GM19025 (cell line): ENCODE data around the gene CAMK1.
A peak's percentile ranks its signal among the peaks of the same experiment; 100 is the strongest.

Source experiments
- ATAC-seq: cut with Tn5 transposase; IDR thresholded peaks from one replicate; pipeline ENCODE4 v1.9.1; 2021; ENCODE audit warnings: mild to moderate bottlenecking, low read depth, moderate library complexity; ENCODE audit not compliant: unreplicated experiment

CAMK1 gene

DNA sequence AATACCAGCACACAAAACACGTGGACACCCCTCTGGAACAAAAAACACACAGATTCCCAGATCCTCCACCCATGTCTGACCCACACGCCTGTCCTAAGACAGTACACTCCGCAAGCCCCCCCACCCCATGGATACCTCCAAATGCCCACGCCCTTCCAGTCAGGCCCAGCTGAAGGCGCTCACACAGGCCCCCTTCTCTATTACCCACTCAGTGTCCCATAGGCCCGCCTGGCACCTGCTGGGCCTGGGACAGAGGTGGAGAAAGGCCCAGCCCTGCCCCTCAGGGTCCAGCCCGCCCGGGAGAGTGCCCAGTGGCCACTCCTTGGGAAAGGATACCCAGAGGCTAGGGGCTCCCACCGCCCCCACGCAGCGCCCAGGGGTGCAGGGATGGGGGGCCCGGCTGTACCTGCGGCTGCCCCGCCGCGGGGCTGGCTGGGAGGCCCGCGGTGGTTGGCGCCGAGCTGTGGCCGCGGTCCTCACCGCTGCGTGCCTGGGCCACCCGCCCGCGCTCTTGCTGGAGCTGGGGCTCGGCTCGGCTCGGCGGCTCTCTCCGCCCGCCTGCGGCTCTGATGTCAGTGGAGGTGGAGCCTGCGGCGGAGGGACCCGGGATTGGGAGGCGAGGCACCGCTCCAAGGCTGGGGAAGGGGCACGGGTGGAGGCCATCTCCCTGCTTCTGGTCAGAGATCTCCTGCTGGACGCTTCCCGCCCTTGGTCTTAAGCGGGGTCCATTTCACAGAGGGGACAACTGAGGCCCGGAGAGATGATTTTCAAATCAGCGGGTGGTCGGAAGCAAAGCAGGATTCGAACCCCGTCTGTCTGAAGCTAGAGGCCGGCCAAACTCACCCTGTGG lies at the start of gene CAMK1:
Gene CAMK1 (minus strand): TSS at position 522 of the 850 bp plus-strand sequence. CDS start 2,198 bp downstream, outside the sequence.
- ATAC-seq: peak; percentile 73

GRCh38 chr3:9818666-9819335 lies 49.1 kb upstream of the CAMK1 start:
- ATAC-seq: no peak

DNA sequence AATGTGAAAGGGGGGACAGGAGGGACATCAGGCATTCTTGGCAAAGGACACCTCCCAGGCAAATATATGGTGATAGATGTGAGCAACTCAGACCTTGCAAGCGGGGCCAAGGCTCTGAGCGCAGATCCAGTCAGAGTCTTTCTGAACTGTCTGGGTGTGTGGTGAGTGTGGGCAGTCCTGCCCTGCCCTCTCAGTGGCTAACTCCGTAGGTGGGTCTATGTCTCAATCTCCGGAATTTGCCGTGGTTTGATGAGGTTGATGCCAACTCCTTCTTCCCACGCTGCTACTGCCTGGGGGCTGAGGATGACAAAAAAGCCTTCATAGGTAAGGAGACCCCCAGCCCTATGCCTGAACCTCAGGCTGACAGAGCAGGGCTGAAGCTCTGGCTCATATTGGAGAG lies 47.7 kb upstream of the CAMK1 start:
- ATAC-seq: no peak

DNA sequence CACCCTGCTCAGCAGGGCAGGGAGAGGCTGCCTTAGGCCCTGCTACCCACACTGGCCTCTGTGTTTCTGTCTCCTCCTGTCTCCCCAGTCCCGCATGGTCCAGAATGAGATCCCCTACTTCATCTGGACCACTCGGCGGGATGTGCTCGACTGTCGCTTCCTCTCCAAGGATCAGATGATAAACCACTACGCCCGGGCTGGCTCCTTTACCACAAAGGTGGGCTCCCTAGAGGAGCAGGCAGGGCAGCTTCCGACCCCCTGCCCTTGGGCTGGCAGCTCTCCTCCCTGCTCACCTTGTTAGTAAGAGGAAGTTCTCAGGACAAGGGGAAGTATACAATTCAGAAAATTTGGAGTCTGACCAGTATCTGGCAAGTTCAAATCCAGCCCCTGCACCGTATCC lies 46.2 kb upstream of the CAMK1 start:
- ATAC-seq: no peak

- ATAC-seq: no peak
Measured at GRCh38 chr3:9812870-9813483, 43.2 kb upstream of the CAMK1 start.

DNA sequence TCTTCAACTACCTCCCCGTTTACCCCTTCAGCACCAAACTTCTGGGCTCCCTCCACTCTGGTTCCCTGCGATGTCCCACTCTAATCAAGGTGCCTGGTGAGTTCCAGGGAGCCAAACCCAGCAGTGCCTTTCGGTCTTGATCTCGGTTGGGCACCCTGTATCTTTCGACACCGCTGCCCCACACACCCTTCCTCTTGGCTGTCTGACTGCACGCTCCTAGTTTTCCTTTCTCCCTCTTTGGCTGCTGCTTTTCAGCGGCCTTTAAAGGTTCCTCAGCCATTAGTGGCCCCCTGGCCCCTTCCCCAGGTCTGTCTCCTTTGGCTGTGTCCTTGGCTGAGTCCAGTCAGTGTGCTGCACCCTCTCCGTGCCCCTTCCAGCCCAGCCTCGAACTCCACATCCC lies 41.1 kb upstream of the CAMK1 start:
- no peak for ATAC-seq

DNA sequence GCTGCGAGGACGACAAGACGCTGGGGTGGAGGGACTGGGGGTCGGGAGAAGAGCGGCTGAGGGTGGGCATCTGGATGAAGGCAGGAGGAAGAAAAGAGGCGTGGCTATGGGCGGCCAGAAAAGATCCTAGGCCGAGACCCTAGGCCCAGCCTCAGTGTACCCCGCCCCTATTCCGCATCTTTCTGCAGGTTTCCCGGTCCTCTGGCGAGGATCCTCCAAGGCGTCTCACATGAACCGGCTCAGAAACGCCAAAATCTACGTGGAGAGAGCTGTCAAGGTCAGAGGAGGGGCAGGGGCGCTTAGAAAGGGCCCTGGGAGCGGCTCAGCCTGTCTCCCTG lies 40.7 kb upstream of the CAMK1 start:
- ATAC-seq: no peak

- ATAC-seq: peak; percentile 49
Measured at GRCh38 chr3:9809615-9810432, 40.1 kb upstream of the CAMK1 start, which contains the start of gene TTLL3. TSS of gene TTLL3 (plus strand) at chr3:9810262. CDS start at chr3:9810662, 400 bp downstream.

- no peak for ATAC-seq
Measured at GRCh38 chr3:9809239-9809614, 39.5 kb upstream of the CAMK1 start.

GRCh38 chr3:9808345-9809037 lies 38.7 kb upstream of the CAMK1 start:
- no peak for ATAC-seq

- no peak for ATAC-seq
Measured at GRCh38 chr3:9807981-9808344, 38.2 kb upstream of the CAMK1 start.

DNA sequence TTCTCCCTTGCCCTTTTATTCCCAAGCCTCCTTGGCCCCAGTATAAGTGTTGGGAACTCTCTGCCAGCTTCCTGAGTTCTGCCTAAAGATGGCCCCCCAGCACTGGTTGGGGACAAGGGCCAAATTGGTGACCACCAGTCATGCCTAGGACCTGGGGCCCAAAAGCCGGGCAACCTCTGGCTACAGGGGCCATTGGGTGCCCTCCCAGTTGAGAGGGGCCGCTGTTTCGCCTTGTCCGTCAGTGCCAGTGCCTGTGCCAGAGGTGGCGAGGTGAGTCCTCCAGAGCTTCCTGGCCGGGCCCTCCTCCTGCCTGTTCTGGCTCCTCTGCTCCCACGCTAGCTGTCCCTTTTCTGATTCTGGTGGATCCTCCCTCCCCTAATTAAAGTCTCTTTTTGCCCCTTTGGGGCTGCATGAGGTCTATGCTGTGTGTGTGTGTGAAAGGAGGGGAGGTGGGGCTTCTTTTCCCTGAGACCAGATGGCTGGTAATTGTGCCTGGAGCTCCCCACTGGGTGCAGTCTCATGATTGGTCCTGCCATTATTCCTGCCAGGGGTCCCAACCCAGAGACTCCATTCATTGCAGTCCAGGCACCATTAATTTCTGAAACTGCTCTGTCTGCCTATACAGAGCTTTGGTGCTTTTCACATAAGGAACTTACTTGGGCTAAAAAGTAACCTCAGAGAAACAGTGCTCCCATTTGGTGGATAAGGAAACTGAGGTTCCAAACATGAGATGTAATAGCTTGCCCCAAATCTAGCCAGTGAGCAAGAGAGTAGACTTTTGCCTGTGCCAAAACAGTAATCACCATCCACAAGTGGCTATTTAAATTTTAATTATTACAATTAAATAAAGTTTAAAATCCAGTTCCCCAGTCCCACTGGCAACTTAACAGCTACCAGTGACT lies 37.2 kb upstream of the CAMK1 start:
- ATAC-seq: no peak

- ATAC-seq: no peak
Measured at GRCh38 chr3:9806137-9806536, 36.4 kb upstream of the CAMK1 start.

- no peak for ATAC-seq
Measured at GRCh38 chr3:9804996-9805395, 35.2 kb upstream of the CAMK1 start.

- ATAC-seq: no peak
Measured at GRCh38 chr3:9803494-9803893, 33.7 kb upstream of the CAMK1 start.

- ATAC-seq: no peak
Measured at GRCh38 chr3:9800529-9800928, 30.8 kb upstream of the CAMK1 start.

DNA sequence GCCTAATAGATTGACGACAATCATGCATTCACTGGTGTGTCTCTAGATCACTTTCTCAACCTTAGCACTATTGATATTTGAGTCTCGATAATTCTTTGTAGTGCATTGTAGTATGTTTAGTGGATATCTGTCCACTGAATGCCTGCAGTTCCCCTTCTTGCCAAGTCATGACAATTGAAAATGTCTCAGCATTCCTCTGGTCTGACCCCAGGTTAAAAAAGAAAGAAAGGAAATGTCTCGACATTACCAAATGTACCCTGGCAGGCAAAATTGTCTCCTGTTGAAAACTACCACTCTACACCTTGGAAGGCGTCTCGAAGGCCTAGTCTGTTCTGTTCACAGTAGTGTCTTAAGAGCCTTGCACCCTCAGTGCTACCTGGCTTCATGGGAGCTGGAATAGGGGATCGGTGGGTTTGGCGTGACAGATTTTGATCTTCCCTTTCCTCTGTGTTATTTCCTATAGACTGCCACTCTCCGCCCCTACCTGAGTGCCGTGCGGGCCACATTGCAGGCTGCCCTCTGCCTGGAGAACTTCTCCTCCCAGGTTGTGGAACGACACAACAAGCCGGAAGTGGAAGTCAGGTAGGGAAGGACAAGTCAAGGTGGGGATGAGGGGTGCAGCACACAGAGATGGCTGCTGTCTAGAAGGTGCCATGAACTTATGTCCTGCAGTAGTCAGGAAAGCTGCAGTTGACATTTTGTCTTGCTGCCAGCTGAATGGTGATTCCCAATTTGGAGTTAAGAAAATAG lies 27.6 kb upstream of the CAMK1 start:
- no peak for ATAC-seq

DNA sequence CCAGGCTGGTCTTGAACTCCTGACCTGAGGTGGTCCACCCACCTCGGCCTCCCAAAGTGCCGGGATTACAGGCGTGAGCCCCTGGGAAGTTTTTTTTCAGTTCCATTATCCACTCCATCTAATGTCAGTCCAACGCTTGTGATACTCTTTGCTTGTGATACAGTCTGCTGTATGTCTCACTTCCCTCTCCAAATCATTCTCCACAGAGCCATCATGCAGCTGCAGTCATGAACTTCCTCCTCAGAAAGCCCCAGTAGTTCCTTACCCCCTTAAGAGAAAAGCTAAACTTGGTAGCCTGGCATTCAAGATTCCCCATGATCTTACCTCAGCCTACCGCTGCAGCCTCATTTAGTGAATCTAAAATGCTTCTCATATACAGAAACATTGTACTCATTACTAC lies 25.5 kb upstream of the CAMK1 start:
- ATAC-seq: no peak

- ATAC-seq: no peak
Measured at GRCh38 chr3:9794400-9794799, 24.7 kb upstream of the CAMK1 start.
